Measurements from ENCODE around the gene TK1. TPM values are rescaled to one million over a fixed set of nuclear protein-coding genes. Genes with fewer than 3 reads are reported as not detected.

TK1 gene
- total and polyA plus RNA-seq, 11 donors, result 0.29 to 21.7 (median 1.2) TPM

DNA sequence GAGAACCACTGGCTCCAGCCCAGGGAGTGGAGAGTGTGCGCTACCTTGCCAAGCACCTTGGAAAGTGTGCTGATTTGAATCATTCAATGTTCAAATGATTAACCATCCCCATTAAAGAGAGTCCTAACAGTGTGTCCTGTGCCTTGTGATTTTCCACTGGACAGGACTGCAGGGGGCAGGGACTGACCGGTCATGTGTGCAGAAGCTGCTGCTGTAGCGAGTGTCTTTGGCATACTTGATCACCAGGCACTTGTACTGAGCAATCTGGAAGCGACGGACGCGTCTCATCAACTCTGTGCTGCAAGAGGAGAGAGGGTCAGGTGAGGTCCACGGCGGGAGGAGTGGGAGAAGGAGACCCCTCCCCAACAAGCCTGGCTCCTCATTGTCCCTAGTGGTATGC is 2.0 kb downstream of the TK1 start:
- WGBS, 4 donors, result 62 to 81% (median 75%) methylated on average over 9 of the region's 9 CpGs

DNA sequence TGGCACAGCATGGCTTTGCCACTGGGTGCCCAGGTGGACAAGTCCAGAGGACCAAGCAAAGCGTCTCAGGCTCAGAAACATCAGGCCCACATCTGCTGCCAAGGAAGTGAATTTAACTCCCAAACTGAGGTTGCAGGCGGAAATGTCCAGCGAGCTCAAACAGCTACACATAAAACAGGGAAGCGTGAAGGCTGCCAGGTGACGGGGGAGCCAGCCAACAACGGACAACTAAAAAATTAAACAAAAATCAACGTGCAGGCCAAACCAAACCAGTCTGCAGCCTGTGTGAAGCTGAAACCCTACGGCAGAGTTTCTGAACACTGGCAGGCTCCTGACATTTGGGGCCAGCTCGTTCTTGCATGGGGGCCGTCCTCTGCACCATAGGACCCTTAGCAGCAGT is 2.5 kb downstream of the TK1 start:
- Histone ChIP-seq H3K27me3 (no peaks in the 10 kb centered on the region), H3K4me3 (no peak overlapping the region), H3K9me3 (no peaks in the 10 kb centered on the region), H3K36me3 (no peaks in the 10 kb centered on the region), H3K27ac (no peak overlapping the region), H3K4me1 (peaks cover 0 to 50% (median 13%) of the 10 kb centered on the region in 12 donors)
- no peak for DNase-seq
- WGBS, 4 donors, result 87 to 92% (median 88%) methylated on average over 10 of the region's 10 CpGs
- intact Hi-C loops (cut with DNase I), result no loop called here
- no peak for ATAC-seq
- TF ChIP-seq, protein P1, sequence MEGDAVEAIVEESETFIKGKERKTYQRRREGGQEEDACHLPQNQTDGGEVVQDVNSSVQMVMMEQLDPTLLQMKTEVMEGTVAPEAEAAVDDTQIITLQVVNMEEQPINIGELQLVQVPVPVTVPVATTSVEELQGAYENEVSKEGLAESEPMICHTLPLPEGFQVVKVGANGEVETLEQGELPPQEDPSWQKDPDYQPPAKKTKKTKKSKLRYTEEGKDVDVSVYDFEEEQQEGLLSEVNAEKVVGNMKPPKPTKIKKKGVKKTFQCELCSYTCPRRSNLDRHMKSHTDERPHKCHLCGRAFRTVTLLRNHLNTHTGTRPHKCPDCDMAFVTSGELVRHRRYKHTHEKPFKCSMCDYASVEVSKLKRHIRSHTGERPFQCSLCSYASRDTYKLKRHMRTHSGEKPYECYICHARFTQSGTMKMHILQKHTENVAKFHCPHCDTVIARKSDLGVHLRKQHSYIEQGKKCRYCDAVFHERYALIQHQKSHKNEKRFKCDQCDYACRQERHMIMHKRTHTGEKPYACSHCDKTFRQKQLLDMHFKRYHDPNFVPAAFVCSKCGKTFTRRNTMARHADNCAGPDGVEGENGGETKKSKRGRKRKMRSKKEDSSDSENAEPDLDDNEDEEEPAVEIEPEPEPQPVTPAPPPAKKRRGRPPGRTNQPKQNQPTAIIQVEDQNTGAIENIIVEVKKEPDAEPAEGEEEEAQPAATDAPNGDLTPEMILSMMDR (IDR thresholded peaks at IDR 0.05), result no peak
- no peak for TF ChIP-seq POLR2A (IDR thresholded peaks at IDR 0.05)

More for the DNA sequence above, 2.0 kb downstream of the TK1 start:
- no peak for ATAC-seq
- intact Hi-C loops (cut with DNase I), result loop anchor here in 1 of 10 donors (5.0 kb wide), 1 partner anchor 67 kb away; no protein-coding TSS in a partner anchor
- TF ChIP-seq POLR2A (IDR thresholded peaks at IDR 0.05), result no peak
- TF ChIP-seq, protein P1 (IDR thresholded peaks at IDR 0.05), result no peak
- H3K4me3 ChIP-seq, result no peak overlapping the region
- DNase-seq, result no peak
- H3K36me3 ChIP-seq, result no peaks in the 10 kb centered on the region
- H3K4me1 ChIP-seq, result peaks cover 0 to 50% (median 13%) of the 10 kb centered on the region in 12 donors
- H3K27me3 ChIP-seq, result no peaks in the 10 kb centered on the region
- H3K9me3 ChIP-seq, result no peaks in the 10 kb centered on the region
- no peak overlapping the region for H3K27ac ChIP-seq

DNA sequence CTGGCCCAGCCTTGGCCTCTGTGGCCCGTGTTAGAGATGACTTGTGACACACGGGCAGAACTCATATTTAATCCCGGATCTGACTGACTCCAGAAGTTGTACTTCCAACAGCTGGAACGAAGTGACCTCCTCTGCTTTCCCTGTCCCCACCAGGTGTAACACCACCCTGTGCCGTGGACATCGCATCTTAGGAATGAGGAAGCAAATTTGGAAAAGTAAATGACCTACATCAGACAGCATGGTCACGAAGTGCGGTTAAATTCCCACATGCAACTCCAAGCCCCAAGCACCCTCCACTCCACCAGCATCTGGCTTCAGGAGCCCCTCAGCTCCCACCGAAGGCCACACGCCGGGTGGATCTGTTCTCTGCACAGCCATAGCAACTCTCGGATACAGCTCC is 2.9 kb downstream of the TK1 start:
- no peak for ATAC-seq
- Histone ChIP-seq H3K9me3 (no peaks in the 10 kb centered on the region), H3K27me3 (no peaks in the 10 kb centered on the region), H3K27ac (no peak overlapping the region), H3K36me3 (no peaks in the 10 kb centered on the region), H3K4me1 (peaks cover 0 to 50% (median 13%) of the 10 kb centered on the region in 12 donors), H3K4me3 (no peak overlapping the region)
- DNase-seq, result no peak
- intact Hi-C loops (cut with DNase I), result no loop called here
- TF ChIP-seq, protein P1 (IDR thresholded peaks at IDR 0.05), result no peak
- TF ChIP-seq POLR2A (IDR thresholded peaks at IDR 0.05), result no peak
- 92 to 95% (median 93%) methylated on average over 12 of the region's 12 CpGs for WGBS, 4 donors

DNA sequence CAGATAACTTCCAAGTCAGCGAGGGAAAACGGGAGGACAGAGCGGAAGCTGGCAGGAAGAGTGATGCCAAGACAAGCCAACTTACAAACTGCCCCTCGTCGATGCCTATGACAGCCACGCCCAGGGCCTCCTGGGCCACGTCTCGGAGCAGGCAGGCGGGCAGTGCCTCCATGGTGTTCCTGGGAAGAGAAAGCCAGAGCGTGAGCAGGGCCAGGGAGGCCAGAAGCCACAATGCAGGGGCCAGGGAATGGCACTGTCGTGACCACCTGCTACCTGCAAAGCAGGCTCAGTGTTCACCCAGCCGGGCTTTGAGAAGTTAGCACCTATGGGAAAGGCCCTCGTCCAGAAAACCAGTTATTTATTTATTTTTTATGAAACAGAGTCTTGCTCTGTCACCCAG is 4.3 kb downstream of the TK1 start:
- no peak for TF ChIP-seq POLR2A (IDR thresholded peaks at IDR 0.05)
- TF ChIP-seq, protein P1 (IDR thresholded peaks at IDR 0.05), result no peak
- Histone ChIP-seq H3K4me3 (no peak overlapping the region), H3K27ac (no peak overlapping the region), H3K27me3 (no peaks in the 10 kb centered on the region), H3K36me3 (no peaks in the 10 kb centered on the region), H3K4me1 (peaks cover 0 to 37% (median 4%) of the 10 kb centered on the region in 12 donors), H3K9me3 (no peaks in the 10 kb centered on the region)
- no peak for ATAC-seq
- intact Hi-C loops (cut with DNase I), result no loop called here
- 94 to 97% (median 97%) methylated on average over 13 of the region's 13 CpGs for WGBS, 4 donors
- DNase-seq, result peak in 1 of 5 donors; percentile 54

Measured in heart left ventricle (tissue), 16 donors.